ENCODE data around the gene SMIM41.

DNA sequence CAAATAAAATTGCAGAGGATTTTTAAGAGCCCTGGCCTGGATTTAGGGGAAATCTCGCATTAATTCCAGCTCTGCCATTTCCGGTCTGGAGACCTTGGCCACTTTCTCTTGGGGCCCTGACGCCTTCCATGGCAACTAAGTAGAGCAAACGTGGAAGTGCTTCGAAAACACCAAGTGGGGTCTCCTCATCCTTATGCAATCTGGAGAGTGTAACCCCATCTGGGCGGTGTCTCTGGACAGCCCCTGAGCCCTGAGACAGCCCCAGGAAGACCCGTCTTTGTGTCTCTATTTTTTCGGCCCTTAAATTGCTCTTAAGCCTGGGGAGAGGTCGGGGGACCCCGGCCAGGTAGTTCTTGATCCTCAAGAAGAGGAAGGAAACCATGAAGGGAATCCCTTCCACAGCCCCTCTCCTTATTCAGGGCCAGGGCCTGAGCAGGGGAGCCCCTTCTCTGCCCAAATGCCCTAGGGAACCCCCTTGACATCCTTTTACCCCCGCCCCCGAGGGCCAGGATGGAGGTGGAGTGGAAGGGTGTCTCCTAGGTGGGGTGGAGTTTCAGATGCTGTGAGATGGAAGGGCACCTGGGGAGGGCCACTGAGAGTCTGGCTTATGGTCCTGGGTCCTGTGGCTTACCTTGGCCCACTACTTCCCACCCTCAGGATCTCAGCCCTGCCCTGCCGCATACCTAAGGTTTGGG, 45.9 kb upstream of the SMIM41 start:
- TF ChIP-seq, protein P1, sequence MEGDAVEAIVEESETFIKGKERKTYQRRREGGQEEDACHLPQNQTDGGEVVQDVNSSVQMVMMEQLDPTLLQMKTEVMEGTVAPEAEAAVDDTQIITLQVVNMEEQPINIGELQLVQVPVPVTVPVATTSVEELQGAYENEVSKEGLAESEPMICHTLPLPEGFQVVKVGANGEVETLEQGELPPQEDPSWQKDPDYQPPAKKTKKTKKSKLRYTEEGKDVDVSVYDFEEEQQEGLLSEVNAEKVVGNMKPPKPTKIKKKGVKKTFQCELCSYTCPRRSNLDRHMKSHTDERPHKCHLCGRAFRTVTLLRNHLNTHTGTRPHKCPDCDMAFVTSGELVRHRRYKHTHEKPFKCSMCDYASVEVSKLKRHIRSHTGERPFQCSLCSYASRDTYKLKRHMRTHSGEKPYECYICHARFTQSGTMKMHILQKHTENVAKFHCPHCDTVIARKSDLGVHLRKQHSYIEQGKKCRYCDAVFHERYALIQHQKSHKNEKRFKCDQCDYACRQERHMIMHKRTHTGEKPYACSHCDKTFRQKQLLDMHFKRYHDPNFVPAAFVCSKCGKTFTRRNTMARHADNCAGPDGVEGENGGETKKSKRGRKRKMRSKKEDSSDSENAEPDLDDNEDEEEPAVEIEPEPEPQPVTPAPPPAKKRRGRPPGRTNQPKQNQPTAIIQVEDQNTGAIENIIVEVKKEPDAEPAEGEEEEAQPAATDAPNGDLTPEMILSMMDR (IDR thresholded peaks at IDR 0.05 in 8 of 11, conservative IDR thresholded peaks at IDR 0.05 in 3 of 11): no peak
- TF ChIP-seq POLR2AphosphoS5 (IDR thresholded peaks at IDR 0.05): no peak
